Hepatic stellate cell (primary cell): ENCODE data around the gene TMEM51.
A peak's percentile ranks its signal among the peaks of the same experiment; 100 is the strongest.

ENCODE experiments used
- DNase-seq: peaks from one replicate; pipeline ENCODE4 v3.0.0; 2011; ENCODE audit warnings: low spot score

The TMEM51 gene

DNA sequence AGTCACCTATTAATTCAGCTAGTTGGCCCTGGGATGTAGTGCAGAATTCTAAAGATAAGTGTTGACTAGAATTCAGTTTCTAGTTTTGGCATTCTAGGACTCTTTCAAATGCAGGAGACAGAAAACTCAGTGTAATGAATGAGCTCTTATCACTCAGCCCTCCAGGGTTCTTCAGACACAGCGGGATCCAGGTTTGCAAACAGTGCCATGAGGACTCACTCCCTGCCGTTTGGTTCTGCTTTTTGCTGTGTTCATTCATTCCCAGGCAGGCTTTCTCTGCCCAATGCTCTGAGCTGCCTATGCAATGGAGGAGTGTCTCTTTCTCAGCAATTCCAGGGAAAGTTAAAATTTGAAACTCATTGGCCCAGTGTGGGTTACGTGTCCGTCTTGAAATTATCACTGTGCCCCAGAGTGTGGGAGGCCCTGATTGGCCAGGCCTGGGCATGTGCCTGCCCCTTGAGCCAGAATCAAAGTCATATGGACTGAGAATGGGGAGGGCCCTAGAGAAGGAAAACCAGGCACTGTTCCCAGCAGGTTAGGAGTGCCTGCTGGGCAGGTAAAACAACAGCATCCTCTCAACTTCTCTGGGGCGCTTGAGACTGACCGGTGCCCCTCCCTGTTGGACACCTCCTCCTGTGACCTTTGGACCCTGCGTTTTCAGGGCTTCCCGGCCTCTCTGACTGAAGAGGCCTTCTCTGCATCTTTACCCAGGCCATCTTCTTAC is 43.4 kb downstream of the TMEM51 start:
- DNase-seq = no peak

DNA sequence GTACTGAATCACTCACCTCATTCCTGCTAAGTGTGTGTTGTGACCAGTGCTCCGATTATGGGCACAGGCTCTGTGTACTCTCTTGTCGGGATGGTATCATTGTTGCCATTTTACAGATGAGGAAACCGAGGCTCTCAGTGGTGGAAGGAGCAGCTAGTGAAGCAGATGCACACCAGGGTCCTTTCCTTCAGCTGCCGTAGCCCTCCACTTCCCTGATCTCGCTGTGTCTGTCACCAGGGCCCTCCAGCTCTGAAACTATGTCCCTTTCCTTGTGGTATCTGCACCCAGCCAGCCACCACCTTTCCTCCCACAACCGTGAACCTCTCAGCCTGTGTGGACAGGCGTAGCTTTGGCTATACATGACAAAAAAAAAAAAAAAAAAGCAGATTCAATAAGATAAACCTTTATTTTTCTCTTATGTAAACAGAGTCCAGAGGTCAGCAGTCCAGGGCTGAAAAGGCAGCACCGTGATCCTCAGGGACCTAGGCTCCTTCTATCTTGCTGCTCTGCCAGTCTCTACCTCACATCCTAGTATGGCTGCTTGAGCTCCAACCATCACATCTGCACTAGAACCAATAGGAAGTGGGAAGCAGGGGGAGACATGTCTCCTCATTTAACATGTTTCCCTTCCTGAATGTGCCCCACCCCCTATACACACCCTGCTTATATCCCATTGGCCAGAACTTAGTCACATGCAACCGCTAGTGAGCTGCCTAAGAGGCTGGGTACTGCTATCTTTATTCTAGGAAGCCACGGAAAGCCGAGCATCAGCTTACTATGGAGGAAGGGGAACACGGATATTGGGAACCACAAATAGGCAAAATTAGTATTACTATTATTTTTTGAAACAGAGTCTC is 44.3 kb downstream of the TMEM51 start:
- DNase-seq = no peak

DNA sequence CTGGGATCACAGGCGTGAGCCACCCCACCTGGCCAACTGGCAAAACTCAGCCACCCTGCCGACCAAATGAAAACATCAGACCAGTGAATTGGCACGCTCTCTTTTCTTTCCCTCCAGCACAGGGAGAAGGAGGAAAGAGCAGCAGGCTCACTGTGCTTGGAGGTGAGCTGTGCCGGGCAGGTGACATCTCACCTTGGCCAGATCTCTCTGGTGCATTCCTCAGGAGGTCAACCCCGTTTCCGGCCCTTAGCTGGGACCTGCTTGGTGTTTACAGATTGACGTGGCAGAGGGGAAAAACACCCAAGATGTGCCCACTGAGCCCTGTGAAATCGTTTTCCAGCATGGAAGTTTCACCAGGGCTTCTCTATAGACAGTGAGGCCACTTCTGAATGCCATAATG is 45.1 kb downstream of the TMEM51 start:
- no peak for DNase-seq

DNA sequence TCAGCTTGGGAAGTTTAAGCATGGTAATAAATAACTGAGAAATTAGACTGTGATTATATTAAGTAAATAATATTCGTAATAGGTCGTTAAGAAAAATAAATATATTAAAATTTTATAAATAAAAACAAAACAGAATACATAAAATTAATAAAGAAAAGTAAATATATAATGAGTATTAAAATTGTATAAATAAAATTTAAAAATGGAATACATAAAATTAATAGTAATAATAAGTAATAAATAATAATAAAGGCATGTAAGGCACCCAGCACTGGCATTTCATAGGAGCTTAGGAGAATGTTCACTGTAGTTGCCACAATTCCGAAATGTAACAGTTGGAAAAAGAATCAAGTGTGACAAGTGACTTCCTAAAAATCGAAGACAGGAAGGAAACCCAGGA is 47.7 kb downstream of the TMEM51 start:
- DNase-seq = no peak

DNA sequence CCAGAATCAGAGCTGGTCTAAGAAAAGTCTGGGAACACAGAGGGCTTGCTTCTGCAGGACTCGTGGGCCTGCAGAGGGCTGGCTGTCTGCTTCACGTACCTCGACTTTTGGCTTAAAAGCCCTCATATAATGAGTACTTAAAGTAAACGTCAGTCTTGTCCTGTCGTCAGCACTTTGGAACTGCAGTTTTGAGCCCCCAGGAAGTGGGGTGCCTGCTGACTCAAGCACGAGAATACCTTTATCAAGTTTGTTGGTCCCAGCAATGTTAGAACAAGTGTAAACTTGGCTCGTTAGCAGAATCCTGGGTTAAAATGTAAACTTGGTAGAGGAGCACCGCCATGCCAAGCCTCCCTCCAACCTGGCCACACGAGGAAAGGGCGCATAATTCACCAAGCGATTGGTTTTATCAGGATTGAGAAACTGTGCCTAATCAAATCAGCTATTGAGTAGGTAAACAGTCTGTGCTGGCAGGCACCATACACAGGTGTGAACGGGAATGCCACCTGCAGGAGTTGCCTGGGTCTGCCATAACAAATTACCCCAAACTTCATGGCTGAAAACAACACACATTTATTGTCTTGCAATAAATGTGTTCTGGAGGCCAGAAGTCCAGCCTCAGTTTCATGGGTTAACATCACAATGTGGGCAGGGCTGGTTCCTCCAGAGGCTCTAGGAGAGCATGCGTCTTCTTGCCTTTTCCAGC is 48.5 kb downstream of the TMEM51 start:
- no peak for DNase-seq

DNA sequence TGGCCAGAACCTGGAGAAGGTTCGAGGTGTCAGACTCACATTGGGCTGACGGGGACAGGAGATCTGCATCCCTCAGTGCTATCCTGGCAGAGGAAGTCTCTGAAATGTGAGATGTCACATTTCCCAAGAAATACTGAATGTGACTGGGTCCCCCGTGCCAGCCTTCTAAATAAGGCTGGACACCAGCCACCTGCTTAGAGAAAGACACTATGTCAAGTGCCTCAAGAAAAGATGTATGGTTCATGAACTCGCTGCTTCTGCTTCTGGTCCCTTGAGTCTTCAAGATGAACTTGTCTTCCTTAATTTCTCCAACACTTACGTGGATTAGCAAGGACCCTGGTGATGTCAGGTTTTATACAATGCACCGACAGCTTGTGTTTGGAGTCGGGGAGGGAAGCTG is 51.4 kb downstream of the TMEM51 start:
- DNase-seq = no peak

DNA sequence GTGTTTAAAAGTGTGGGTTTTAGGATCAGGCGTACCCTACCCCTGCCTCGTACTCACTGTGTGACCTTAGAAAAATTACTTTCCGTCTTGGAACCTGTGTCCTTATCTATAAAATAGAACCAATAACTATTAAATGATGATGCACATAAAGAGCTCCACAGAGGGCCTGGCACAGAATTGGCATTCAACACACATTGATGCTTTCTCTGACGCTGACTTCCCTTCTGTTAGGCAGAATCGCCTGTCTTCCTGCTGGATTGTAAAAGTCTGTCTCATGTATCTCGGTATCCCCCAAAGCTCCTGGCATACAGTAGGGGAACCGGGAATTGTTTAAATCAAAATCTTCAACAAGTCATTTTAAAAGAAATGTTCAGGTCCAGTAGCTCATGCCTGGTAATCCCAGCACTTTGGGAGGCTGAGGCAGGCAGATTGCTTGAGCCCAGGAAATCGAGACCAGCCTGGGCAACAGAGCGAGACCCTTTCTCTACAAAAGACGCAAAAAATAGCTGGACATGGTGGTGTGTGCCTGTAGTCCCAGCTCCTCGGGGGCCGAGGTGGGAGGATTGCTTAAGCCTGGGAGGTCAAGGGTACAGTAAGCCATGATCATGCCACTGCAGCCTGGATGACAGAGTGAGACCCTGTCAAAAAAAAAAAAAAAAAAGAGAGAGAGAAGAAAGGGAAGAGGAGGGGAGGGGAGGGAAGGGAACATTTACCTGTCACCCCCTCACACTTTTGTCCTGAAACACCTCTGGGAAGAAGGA is 52.2 kb downstream of the TMEM51 start:
- no peak for DNase-seq

DNA sequence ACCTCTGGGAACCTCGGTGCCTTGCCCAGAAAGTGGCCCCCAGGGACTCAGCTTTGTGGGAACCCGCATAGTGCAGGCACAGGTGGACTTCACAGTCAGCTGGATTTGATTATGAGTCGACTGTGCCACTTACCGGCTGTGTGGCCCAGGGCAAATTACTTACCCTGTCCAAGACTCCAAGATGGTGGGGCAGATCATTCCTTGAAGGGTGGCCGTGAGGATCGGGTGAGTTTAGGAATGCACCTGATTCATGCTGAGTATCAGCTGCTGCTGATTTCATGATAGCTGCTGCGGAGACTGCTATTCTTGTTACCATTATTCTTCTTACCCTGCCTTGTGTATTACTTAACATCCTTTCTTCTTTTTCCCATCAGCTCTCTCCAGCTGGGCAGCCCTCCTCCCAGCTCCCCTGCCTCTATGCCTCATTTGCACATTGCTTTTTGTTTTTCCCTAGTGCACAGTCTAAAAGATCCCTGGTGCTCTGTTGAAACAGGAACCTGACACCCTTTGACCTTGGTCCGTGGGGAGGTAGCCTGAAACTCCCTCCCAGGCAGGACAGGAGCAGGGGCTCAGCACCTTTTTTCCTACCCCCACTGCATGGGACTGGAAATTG is 53.0 kb downstream of the TMEM51 start:
- no peak for DNase-seq

DNA sequence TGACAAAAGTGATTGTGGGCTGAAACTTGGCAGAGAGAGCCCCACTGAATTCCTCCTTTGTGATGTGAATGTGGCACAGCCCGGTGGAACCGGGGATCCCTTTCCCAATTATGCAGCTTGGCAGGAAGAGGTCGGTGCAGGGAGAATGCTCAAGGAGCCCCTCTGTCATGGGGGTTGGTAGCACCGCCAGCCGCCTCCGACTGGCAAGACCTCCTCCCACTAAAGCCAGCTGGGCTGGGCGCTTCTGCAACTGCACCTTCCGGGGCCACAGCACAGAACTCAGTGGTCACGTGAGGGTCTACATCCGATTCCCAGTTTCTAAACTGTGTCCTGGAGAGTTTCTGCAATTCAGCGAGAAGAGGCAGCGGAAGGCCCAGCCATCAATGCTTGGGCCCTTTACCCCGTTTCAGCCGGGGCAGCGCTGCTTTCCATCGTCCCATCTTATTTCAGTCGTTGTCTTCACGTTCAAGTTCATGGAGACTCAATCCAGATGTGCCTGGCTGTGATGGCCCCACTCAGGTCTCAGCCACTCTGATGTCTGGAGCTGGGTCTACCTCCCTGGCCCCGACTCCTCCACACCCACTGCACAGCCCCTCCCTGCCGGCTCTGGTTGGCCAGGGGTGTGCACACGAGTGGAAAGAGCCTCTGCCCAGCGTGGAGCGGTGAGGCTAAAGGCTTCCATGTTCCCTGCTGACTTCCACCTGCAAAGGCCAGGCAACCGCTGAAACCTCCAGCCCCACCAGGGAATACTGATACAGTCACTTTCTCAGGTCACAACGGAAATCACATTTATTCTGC is 53.7 kb downstream of the TMEM51 start:
- DNase-seq = no peak

DNA sequence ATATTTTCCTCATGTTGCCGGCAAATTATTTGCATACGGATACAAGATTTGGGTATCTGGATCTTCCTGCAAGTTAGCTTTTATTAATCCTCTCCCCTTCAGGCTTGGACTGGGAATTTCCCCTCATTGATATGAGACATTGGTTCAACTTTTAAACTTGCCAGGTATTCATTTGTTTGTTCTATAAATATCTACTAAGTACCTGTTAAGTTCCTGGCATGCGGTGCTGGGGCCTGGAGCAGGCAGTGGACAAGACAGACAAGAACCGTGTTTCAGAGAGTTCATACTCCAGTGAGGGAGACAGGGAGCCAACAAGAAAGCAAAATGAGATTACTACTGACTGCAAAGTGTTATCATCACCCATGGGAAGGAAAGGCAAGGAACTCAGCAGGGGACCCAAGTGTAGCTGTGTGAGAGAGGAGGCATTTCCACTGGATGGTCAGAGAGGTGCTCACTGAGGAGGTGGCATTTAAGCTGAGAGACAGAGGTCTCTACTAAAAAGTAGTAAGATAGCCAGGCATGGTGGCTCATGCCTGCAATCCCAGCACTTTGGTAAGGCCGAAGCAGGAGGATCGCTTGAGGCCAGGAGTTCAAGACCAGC is 54.4 kb downstream of the TMEM51 start:
- DNase-seq = no peak

DNA sequence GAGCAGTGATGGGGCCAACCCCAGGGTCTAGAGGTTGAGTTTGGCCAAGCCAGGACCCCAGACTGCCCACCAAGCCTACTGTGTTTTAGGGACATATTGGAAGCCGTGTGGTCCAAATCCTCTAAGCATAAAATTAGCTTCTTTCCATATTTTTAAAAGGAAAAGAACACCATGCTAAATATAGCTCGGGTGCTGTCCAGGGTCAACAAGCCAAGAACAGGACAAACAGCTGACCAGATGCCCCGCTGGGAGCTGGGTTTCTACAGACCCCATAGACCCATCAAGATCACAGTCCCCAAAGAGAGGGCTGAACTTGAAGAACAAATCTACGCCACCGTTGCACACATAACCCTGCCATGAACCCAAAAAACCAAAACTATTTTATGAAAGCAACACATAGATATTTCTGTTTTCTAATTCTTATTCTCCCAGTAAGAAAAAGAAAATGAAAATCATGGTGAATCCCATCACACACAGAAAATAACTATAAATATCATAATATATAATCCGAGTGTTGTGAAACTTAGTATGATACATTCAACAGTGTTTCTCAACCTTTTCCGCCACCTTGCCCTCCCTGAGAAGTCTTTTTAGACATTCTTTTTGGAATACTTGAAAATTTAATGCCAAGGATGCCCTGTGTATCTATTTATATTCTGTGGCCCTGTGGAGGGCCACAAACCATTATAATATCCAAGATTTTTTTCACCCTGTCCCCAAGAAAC is 57.3 kb downstream of the TMEM51 start:
- no peak for DNase-seq

DNA sequence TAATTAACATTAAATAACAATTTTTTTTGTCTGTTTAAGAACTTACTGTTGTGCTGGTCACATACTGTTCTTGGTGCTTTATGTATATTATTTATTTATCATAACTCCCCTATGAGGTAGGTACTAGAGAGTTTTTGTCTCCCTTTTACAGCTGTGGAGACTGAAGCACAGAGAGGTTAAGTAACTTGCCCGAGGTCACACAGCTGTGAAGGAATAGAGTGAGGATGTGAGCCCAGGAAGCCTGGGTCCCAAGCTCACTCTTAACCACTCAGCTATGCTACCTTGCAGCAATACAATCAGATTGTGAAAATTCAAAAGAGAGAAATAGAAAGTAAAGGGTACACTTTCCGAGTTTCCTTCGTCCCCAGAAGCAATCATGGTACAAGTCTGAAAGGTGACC is 57.9 kb downstream of the TMEM51 start:
- DNase-seq = no peak

DNA sequence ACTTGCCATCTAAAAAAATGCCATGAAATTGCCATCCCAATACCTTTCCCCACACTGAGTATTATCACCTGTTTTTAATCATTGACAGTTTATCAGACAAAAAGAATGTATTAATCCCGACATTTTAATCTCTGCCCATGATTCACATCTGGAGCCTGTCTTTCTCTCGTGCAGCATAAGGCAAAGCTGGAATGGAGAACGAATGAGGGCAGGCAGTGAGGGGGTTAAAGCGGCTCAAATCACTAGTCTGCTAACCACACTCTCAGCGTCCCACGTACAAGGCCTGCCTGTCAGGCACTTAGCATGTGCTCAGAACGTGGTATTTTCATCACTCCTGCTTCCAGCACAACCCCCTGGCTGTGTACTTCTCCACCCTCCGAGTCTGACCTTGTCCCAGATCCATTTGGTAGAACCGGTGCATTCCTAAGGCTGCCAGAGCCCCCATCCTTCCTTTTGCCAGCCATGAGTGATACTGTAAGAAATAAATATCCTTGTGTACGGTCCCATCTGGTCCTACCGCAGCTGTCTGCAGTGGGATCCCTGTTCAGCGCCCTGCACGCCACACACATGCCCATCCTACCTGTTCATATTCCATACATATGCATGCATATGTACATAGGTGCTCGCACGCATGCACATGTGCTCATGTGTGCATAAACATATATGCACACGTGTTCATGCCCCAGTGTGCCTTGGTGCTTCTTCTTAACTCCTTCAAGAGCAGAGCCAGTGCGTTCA is 58.8 kb downstream of the TMEM51 start:
- DNase-seq = no peak

DNA sequence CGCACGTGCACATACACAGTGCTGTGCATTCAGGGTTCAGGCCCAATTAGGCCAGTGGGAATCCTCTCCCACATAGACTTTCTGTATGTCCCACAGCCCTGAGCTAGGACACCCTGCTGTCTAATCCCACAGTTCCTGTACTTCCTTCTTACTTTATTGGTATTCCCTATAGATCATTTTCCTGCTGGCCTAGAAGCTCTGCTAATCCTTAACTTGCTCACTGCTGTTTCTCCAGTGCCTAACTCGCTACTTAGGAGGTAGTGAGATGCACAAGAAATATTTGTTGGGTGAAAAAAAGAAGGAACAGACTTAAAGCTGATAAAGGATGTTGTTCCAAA is 59.4 kb downstream of the TMEM51 start:
- no peak for DNase-seq

DNA sequence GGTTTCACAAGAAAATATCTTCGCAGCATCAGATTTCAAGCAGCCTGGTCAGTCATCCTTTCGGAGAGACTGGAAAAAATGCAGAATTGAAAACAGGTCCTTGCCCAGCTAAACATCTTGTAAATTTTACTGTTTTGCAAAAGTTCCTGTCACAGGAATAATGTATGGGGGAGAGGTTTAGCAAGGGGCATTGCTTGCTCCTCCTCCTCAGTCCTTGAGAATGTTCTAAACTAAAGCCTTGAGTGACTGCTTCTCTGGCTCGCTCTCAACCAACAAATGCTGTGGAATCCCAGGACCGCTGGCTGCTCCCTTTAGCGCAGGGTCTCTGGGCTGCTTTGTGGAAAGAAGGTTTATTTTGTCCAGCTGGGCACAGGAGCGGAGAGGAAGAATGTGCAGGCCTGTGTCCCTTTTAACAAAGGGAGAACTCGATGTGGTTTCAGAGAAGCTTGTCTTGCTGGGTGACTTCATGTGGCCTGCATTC is 59.8 kb downstream of the TMEM51 start:
- peak; percentile 21 for DNase-seq

DNA sequence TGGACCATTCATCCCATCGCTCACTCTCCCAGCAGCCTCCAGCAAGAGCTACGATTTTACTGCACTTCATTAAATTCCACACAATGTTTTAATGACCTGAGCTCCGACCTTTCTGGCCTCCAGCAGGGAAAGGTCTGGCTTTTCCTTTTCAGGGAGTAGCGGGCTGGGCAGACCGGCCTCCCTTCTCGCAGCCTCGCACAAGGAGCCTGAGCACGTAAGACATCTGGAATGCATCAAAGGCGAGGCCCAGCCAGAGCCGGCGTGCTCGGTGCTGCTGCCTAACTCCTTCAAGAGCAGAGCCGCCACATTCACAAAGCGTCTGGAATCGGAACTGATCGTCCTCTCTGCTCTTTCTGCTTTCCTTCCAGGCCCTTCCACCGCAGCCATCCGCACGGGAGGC is 61.0 kb downstream of the TMEM51 start:
- peak; percentile 62 for DNase-seq

DNA sequence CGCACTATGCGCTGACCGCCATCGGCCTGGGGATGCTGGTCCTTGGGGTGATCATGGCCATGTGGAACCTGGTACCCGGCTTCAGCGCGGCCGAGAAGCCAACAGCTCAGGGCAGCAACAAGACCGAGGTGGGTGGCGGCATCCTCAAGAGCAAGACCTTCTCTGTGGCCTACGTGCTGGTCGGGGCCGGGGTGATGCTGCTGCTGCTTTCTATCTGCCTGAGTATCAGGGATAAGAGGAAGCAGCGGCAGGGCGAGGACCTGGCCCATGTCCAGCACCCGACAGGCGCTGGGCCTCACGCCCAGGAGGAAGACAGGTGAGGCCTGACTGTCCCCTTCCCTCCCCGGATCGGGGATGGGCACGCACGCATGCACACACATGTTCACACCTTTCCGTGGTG is 61.6 kb downstream of the TMEM51 start:
- no peak for DNase-seq

DNA sequence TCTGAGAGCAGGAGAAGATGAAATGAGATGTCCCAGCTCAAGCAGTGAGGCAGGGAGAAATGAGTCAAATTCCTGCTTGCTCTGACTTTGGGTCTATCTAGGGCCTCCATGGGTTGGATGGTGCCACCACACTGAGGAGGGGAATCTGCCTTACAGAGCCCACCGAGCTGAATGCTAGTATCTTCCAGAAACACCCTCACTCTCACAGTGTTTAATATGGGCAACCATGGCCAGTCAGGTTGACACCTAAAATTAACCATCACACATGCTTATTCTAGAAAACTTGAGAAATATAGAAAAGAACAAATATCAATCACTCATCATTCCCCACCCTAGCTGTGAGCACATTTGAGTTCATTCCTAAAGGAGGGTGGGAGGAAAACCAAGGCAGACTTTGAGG is 64.1 kb downstream of the TMEM51 start:
- no peak for DNase-seq
